ENCODE measurements around the gene GGCT.
A peak's percentile ranks its signal among the peaks of the same experiment; 100 is the strongest.

GGCT gene

DNA sequence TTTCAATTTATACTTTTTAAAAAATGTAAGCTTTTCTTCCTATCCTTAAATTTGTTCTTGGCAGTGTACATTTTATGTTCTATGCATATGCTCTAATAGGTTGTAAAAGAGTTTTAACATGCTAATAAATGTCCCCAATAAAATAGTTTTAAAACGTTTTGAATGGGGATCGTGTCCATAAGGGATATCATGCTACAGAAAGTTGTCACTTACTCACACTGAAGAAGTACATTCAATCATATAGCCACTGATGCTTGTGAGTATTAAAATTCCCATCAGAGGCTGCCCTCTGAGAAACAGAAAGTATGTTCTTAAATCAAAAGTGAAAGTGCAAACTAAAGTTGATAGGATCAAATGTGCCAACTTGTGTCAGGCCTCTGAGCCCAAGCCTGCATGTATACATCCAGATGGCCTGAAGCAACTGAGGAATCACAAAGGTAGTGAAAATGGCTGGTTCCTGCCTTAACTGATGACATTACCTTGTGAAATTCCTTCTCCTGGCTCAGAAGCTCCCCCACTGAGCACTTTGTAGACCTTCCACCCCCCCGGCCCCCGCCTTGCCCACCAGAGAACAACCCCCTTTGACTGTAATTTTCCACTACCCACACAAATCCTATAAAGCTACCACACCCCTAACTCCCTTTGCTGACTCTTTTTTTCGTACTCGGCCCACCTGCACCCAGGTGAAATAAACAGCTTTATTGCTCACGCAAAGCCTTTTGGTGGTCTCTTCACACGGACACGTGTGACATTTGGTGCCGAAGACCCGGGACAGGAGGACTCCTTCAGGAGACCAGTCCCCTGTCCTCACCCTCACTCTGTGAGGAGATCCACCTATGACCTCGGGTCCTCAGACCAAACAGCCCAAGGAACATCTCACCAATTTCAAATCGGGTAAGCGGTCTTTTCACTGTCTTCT, 25.2 kb downstream of the GGCT start:
- DNase-seq (ENCODE audit: insufficient read length, low spot score) = no peak
- no peak for FAIRE-seq

DNA sequence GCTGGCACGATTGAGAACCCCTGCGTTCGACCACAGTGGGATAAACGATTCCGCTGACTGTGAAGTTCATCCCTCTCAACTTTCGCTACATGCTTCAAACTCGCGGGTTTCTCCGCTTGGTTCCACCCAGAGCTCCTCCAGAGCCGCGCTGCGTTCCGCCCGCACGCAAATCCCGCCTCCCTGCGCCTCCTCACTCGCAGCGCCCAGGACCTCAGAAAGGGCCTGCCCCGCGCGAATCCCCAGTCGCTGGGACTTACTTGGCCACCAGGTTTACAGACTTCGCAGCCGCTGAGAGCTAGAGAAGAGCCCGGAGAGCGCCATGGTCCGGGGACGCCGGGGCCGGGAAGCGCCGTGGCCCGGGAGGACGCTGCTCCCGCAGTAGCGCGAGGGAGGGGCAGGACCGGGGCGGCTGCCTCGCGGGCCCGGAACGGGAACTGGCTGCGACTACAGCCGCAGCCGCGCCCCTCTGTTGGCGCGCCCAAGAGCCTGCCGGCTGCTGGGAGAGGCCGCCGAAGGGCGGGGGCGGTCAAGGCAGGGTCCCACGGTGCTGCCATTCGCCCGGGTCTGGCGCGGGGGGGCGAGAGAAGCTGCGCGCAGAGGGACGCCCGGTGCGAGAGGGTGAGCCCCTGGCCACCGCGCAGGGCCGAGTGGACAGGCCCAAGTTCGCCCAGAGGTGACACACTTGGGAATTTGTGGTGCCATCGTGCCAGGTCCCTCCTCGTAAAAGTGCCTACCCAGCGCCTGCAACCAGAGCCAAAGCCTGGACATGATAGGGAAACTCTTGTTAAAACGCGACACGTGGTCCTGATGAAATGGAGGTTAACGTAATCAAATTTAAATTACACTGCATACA, 26.1 kb downstream of the GGCT start, which contains the start of gene NOD1:
Gene NOD1, minus strand, starts transcription at position 436 of the 853 bp plus-strand sequence. CDS start 21,863 bp downstream, outside the sequence.
- FAIRE-seq = no peak
- peak; percentile 73 for DNase-seq (ENCODE audit: insufficient read length, low spot score)

DNA sequence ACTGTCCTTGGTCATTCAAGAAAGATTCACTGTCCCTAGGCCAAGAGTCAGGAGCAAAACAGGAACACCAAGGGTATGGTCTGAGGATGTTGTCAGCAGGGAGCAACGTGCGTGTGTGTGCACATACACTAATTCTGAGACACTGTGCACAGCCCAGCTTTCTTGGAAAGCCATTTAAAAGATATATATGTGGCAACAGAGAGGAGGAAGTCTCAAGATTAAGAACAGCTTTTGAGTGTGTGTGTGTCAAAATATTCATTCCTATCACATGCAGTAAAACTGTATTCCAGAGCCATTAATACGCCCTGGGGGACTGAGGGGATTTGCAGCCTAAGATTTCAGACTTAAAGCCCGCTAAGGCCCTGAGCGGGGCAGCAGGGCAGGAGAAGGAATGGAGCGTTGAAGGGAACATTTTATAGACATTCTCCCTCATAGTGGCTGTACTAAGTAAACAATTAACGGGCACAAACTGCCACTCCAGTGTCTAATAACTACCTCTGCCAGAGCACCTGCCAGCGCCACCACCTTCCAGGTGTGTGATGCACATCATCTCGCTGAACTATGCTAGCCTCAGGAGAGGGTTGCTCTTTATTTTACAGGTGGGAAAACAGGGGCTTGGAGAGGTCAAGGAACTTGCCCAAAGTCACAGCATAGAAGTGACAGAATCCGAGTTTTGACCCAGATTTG, 28.0 kb downstream of the GGCT start:
- FAIRE-seq (no peak), DNase-seq (ENCODE audit: insufficient read length, low spot score) (no peak)

DNA sequence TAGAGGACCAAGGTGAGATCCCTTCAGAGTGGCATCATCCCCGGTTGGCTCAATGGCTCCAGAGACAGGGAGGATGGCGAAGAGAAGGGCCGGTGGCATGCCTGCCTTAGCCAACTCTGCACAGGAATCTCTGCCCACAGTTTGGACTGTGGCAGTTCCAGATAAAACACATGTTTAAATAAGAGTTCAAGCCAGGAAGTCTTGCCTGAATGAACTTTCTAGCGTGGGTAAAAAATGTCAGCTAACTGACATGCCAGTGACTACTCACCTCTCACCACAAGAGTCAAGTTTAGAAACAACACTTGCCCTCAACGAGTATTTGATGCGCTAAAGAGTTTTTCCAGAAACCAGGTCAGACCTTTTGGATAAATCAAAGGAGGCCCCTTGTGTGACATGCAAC, 29.0 kb downstream of the GGCT start:
- no peak for FAIRE-seq
- DNase-seq (ENCODE audit: insufficient read length, low spot score) = no peak

DNA sequence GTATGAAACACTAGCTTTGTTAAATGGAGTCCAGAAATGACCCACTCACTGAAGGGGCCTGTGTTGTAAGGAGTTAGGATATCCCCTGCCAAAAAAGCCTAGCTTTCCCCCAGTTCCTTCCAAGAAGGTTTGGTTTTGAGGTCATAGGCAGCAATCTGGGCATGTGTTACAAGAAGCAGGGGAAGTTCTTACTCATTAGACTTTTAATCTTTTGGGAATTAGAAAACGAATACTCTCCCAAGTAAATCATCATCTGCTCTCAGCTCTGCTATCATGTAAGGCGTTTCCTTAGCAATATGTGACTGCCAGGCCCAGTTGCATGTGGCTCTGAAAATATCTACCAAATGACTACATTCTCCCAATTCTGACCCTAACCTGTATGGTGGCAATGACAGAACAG, 29.7 kb downstream of the GGCT start:
- DNase-seq (ENCODE audit: insufficient read length, low spot score) (no peak), FAIRE-seq (no peak)

DNA sequence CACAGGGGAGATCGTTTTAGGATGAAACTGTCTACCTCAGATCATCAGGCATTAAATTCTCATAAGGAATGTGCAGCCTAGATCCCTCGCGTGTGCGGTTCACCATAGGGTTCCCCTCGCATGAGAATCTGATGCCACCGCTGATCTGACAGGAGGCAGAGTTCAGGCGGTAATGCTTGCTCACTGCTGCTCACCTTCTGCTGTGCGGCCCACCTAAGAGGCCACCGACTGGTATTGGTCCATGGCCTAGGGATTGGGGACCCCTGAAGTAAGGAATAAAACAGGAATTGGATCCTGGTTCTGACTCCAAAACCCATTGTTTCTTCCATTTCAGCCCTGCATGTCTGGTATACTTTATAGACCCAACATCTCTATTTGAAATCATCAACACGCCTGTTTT, 30.1 kb downstream of the GGCT start:
- FAIRE-seq = no peak

DNA sequence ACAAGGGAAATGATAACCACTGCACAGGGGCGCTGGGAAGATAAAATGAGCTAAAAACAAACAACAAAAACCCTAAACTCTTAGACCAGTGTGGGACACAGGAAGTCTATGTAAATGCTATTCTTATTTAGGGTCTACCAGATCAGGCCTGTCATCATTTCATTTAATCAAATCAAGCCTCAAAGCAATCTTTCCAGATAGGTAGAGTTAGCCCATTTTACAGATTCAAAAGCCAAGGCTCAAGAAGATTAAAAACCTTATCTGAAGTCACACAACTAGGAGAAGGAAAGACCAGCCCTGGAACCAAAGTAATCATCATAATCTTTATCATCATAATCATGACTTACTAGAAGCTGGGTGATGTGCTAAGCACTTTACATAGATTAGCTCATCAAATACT, 30.7 kb downstream of the GGCT start:
- no peak for DNase-seq (ENCODE audit: insufficient read length, low spot score)
- FAIRE-seq = no peak

More for the DNA sequence above, 30.1 kb downstream of the GGCT start:
- no peak for DNase-seq (ENCODE audit: insufficient read length, low spot score)

DNA sequence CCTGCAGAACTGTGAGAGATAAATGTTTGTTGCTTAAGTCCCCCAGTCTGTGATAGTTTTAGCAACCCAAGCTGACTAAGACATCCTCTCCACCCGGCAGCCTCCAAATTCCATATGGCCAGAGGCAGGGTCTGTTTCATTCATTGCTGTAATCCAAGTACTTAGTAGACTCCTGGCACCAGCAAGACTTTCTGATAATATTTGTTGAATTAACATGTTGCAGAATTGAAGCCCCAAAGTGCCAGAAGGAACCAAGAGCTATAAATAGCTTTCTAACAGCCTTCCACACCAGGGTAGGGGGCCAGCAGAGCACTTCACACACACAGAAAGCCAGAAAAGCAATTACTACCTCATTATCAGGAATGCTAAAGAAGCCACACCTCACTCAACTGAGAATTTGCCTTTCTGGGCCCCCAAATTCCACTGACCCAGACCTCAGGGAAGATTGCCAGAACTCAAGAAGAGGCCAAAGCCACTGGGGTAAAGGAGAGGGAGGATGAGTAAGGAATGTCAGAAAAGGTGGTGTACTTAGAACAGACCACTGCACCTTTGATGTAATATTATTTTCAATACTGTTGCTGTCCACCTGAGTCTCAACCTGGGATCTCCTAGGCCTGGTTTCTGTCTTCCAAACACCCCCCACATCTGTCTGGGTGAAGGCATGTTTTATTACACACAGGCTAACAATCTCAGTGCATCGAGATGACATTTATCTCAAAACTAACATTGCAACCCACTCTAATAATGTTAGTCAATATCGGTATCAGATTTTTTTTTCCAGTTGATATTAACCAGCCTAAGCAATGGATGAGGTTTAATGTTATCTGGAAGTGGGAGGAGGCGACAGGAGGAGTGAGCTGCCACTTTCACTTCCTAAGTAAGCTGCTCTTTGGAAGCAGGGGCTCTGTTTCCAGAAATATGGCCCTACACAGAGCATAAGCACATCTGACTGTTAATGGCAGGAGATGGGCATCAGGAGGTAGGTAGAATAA, 31.5 kb downstream of the GGCT start:
- FAIRE-seq (no peak), DNase-seq (ENCODE audit: insufficient read length, low spot score) (no peak)

DNA sequence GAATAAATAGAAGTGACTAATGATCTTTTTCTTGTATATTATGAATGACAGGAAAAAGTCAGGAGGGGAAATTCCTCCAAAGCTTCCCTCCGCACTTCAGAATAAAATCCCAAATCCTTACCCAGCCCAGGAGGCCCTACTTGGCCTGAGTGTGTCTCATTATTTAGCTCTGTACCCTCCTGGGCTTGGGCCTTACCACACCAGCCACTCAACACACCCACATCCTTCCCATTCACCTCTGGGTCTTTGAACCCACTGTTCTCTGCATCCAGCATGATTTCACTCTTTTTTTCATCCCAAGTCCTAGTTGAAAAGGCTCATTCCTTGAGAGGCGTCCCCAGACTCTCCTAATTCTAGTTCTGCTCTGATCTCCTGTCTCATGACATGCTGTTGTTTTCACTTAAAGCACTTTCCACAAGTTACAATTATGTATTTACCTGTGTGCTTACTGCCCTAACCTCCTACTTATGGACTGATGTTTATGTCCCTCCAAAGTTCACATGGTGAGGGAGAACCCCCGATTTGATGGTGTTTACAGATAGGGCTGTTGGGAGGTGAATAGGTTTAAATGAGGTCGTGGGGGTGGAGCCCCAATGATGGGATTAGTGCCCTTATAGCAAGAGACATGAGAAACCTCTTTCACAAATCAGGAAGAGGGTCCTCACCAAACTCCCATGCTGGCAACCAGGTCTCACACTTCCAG, 32.4 kb downstream of the GGCT start:
- FAIRE-seq = no peak
- DNase-seq (ENCODE audit: insufficient read length, low spot score) = no peak

DNA sequence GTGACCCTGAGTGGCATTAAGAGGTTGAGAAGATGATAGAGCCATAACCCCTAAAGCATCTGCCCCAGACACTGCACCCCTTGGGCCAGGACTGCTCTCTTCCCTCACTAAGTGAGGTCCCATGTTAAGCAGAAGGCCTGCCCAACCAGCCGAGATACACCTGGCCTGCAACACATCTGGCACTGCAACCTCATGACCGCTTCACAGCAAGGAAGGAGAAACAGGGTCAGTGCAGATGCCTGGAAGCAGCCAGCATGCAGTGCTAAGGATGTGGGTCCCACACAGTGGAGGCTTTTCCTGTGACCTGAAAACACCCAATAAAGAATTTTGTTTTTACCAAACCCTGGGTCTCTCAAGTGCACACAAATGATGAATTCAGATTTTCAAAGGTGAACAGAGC, 33.4 kb downstream of the GGCT start:
- FAIRE-seq (no peak), DNase-seq (ENCODE audit: insufficient read length, low spot score) (no peak)

DNA sequence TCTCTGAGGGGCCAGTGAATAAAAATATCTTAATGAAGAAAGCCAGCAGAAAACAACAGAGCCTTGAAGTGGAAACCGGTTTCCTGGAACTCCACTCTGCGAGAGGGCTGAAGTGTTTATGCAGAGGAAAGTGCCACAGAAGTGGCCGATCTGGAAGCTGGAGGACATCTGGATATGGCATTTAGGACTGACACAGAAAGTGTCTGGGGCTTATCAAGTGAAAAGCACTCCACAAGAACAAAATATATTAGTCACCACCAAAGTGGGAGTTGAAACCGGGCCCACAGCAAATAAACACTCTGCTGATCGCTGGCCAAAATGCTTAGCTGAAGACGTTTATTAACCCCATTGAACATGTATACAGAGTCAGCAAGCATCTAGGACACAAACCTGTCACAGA, 33.9 kb downstream of the GGCT start:
- FAIRE-seq (no peak), DNase-seq (ENCODE audit: insufficient read length, low spot score) (no peak)

DNA sequence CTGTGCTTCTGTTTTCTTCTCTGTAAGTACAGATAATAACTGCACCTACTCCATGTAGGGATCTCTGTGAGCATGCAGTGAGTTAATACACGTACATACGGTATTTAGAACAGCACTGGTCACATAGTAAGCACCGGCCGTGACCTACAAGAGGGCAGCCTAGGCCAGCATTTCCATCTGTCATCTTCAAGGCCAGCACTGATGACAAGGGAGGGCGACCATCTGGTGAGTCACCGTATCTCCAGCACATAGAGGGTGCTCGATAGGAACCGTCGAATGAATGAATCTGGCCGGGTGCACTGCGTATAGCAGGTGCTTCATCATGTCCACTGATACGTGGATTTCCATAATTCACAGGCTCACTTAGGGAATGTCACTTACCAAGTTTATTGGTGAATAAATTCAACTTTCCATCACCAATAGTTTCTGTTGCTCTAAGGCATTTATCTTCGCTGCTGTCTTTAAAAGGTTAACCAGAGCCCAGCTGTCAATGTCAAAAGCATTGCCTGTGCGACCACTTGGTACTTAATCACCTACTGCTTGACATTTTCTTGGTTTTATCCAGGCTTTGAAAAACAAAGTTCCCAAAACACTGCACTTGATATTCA, 34.4 kb downstream of the GGCT start:
- DNase-seq (ENCODE audit: insufficient read length, low spot score) (no peak), FAIRE-seq (no peak)

DNA sequence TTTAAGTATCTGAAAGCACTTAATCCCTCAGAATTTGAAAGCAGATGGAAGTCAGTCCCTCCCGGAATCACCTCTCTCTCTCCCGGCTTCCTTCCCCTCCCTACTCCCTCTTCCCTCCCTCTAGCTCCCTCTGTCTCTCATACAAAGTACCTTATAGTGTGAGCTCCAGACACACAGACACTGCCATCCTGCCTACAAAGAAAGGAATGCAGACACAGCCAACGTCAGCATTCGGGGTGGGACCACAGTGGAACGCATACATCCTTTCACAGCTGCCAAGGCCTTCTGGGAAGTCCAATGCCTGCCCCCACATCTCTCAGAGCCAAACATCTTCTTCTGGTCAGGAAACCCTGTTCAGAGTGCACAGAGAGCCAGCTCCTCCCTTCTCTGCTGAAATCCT, 35.3 kb downstream of the GGCT start:
- peak; percentile 95 for FAIRE-seq

DNA sequence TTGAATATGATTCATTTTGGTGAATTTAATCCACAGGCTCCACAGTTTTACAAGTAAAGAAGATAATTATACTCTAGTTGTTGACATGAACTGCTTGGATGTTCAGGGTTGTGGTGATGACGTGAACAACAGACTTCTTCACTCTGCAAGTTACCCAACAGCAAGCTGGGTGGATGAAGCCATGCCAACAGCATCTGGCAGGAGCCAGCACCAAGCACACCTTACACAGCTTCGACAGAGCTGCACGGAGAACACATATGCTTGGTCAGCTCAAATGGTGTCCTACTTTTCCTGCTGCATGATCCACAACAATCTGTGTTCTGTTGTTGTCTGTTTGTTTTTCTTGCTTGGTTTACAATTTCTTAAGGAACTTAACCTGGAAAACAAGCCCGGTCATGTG, 35.8 kb downstream of the GGCT start:
- DNase-seq (ENCODE audit: insufficient read length, low spot score) (no peak), FAIRE-seq (no peak)

More for the DNA sequence above, 35.3 kb downstream of the GGCT start:
- peak; percentile 83 for DNase-seq (ENCODE audit: insufficient read length, low spot score)

DNA sequence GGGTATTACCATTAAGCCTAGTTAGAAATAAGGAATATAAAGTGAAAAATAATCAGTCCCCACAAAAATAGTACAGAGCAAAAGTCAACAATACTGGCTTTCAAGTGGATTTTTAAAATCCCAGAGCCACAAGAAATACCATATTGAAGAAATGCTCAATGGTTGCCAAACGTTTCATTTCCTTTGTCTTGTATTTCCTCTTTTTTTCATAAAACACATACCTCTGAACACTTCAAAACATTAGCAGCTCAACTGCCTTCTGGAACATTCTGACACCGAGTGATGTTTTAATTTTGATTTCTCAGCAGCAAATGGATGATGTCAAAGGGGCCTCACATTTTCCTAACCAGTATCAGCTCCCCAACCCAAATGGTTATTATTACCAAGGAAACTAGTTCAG, 36.6 kb downstream of the GGCT start:
- DNase-seq (ENCODE audit: insufficient read length, low spot score) (no peak), FAIRE-seq (no peak)

DNA sequence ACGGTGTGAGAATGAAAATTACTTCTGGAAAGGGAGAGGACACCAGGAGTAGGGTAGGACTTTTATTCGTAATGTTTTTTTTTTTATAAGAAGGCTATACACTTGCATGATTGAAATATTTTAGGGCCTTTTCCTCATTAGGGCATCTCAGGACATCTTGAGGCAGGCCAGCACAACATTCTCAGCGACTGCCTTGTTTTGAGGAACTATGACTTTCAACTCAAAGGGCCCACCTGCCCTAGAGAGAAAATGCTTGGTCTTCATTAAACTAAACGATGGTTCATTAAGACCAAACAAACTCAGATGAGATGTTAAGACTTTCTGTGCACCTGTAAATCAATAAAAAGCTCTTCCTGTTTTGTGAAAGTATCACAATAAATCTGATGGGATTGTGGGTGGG, 37.4 kb downstream of the GGCT start:
- no peak for FAIRE-seq

DNA sequence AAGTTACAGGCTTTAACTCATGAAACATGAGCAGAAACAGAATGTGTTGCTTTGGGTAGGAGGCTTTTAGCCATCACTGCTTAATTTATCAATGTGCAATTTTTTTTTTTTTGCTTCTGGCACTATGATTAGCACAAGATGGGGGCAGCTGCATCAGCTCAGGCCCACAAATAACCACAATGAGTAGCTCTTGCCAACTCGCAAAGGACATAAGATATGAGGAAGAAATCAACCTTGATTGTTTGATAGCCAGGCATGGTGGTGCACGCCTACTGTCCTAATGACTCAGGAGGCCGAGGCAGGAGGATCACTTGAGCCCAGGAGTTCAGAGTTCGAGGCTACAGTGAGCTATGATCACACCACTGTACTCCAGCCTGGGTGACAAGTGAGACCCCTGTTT, 38.4 kb downstream of the GGCT start:
- no peak for DNase-seq (ENCODE audit: insufficient read length, low spot score)
- no peak for FAIRE-seq

More for the DNA sequence above, 37.4 kb downstream of the GGCT start:
- DNase-seq (ENCODE audit: insufficient read length, low spot score) = no peak

DNA sequence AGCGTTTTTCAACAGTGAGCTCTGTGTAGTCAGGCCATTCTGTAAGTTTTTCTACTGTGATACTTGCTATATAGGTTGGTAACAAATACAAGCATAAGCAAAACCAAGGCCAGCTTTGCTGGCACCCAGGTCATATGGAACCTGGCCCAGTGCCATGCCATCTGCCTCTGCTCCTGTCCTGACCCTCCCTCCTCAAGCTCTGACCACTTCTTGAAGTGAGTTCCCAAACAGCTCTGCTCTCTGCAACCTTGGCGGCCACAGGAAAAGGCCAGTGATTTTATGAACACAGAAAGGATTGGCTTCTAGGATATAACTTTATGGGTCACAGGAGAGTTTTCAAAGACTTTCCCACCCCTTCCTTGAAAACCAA, 38.8 kb downstream of the GGCT start:
- FAIRE-seq (no peak), DNase-seq (ENCODE audit: insufficient read length, low spot score) (no peak)

Measured in HTR-8/SVneo (cell line).